ENCODE measurements around the gene PAFAH1B1.

The PAFAH1B1 gene

GRCh38 chr17:2711608-2712299 is 118.3 kb downstream of the PAFAH1B1 start, which contains the start of gene CLUH (continued):
- TF ChIP-seq CTCF (tag by site-specific recombination; IDR thresholded peaks at IDR 0.05) (no peak), ZNF76 (tag by site-specific recombination; IDR thresholded peaks at IDR 0.05; ENCODE audit: borderline replicate concordance, low read depth) (peak; percentile 88), ZFP3 (tag by site-specific recombination; IDR thresholded peaks at IDR 0.05; ENCODE audit: low read depth) (no peak), PATZ1 (tag by site-specific recombination; IDR thresholded peaks at IDR 0.05) (peak; percentile 59), ZNF146 (tag by site-specific recombination; IDR thresholded peaks at IDR 0.05) (no peak), ZNF610 (tag by site-specific recombination; IDR thresholded peaks at IDR 0.05; ENCODE audit: borderline replicate concordance) (peak; percentile 51; the same call in 1 of the 2 replicates), MYNN (tag by site-specific recombination; IDR thresholded peaks at IDR 0.05; ENCODE audit: borderline replicate concordance) (no peak), YY2 (tag by site-specific recombination; IDR thresholded peaks at IDR 0.05) (0 out of 2 replicates have a peak, but pooled peaks have one; percentile 15), ZNF843 (tag by site-specific recombination; IDR thresholded peaks at IDR 0.05) (peak; percentile 64; the same call in 1 of the 2 replicates), ZNF48 (tag by site-specific recombination; IDR thresholded peaks at IDR 0.05) (no peak), ZSCAN5A (tag by site-specific recombination; IDR thresholded peaks at IDR 0.05) (0 out of 2 replicates have a peak, but pooled peaks have one; percentile 64), BCL11A (tag by site-specific recombination; IDR thresholded peaks at IDR 0.05; ENCODE audit: low read depth) (peak; percentile 73; the same call in 1 of the 2 replicates), KLF1 (tag by site-specific recombination; IDR thresholded peaks at IDR 0.05) (peak; percentile 93), GLIS1 (tag by site-specific recombination; IDR thresholded peaks at IDR 0.05) (peak; percentile 28; the same call in 1 of the 2 replicates), ZSCAN23 (tag by site-specific recombination; IDR thresholded peaks at IDR 0.05) (no peak), ZNF629 (tag by site-specific recombination; IDR thresholded peaks at IDR 0.05) (peak; percentile 56), ZNF10 (tag by site-specific recombination; IDR thresholded peaks at IDR 0.05) (peak; percentile 13; the same call in 1 of the 2 replicates), GLI2 (tag by site-specific recombination; IDR thresholded peaks at IDR 0.05; ENCODE audit: borderline replicate concordance, low read depth) (no peak), ZNF114 (tag by site-specific recombination; IDR thresholded peaks at IDR 0.05) (no peak), KLF10 (tag by site-specific recombination; IDR thresholded peaks at IDR 0.05) (peak; percentile 93; the same call in 1 of the 2 replicates), ZNF521 (tag by site-specific recombination; IDR thresholded peaks at IDR 0.05) (no peak), ZNF624 (tag by site-specific recombination; IDR thresholded peaks at IDR 0.05) (no peak), ZNF391 (tag by site-specific recombination; IDR thresholded peaks at IDR 0.05; ENCODE audit: borderline replicate concordance, low read depth) (0 out of 2 replicates have a peak, but pooled peaks have one; percentile 29), ZNF2 (tag by site-specific recombination; IDR thresholded peaks at IDR 0.05) (no peak), OVOL3 (tag by site-specific recombination; IDR thresholded peaks at IDR 0.05) (no peak), ZNF280C (tag by site-specific recombination; IDR thresholded peaks at IDR 0.05) (no peak), HOXC10 (CRISPR knock-in tag; IDR thresholded peaks at IDR 0.05) (no peak), ZNF133 (tag by site-specific recombination; IDR thresholded peaks at IDR 0.05) (no peak), ZNF639 (tag by site-specific recombination; IDR thresholded peaks at IDR 0.05) (peak; percentile 44; the same call in 1 of the 2 replicates), ZNF24 (tag by site-specific recombination; IDR thresholded peaks at IDR 0.05) (peak; percentile 40; the same call in 1 of the 2 replicates), ZBTB6 (tag by site-specific recombination; IDR thresholded peaks at IDR 0.05) (no peak)

Measured in HEK293 (cell line).